ENCODE results near the gene LRRTM1. TPM values are rescaled to one million over a fixed set of nuclear protein-coding genes. Genes with fewer than 3 reads are reported as not detected.

The LRRTM1 gene
- polyA plus RNA-seq, 1 donor from 2014 or later, result 0.61 TPM

DNA sequence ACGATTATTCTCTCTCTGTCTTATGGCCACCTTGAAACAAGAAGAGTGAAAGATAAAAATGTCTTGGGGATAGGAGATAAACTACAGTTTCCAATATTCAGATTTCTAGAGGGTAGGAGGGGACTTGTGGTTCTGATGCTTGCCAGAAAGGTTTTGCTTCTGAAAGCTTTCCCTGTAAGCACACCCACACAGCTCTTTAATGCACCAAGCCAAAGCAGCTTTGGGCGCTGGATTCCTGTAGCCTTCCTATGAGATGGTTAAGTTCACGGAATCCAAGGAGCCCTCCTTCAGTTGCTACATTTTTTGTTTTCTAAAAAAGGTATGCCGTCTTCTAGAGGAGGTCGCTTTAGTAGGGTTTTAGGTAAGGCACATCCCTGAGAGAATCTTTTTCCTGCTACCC is 4.9 kb downstream of the LRRTM1 start:
- no peak for TF ChIP-seq EZH2 (IDR thresholded peaks at IDR 0.05; ENCODE audit: borderline replicate concordance, insufficient read depth, low read length, poor library complexity, severe bottlenecking)
- TF ChIP-seq MXI1 (conservative IDR thresholded peaks at IDR 0.05; ENCODE audit: poor library complexity, severe bottlenecking), result no peak
- TF ChIP-seq, protein P1, sequence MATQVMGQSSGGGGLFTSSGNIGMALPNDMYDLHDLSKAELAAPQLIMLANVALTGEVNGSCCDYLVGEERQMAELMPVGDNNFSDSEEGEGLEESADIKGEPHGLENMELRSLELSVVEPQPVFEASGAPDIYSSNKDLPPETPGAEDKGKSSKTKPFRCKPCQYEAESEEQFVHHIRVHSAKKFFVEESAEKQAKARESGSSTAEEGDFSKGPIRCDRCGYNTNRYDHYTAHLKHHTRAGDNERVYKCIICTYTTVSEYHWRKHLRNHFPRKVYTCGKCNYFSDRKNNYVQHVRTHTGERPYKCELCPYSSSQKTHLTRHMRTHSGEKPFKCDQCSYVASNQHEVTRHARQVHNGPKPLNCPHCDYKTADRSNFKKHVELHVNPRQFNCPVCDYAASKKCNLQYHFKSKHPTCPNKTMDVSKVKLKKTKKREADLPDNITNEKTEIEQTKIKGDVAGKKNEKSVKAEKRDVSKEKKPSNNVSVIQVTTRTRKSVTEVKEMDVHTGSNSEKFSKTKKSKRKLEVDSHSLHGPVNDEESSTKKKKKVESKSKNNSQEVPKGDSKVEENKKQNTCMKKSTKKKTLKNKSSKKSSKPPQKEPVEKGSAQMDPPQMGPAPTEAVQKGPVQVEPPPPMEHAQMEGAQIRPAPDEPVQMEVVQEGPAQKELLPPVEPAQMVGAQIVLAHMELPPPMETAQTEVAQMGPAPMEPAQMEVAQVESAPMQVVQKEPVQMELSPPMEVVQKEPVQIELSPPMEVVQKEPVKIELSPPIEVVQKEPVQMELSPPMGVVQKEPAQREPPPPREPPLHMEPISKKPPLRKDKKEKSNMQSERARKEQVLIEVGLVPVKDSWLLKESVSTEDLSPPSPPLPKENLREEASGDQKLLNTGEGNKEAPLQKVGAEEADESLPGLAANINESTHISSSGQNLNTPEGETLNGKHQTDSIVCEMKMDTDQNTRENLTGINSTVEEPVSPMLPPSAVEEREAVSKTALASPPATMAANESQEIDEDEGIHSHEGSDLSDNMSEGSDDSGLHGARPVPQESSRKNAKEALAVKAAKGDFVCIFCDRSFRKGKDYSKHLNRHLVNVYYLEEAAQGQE (IDR thresholded peaks at IDR 0.05; ENCODE audit: borderline replicate concordance), result no peak
- no peak for TF ChIP-seq RAD21 (conservative IDR thresholded peaks at IDR 0.05)
- no peak for TF ChIP-seq EP300 (conservative IDR thresholded peaks at IDR 0.05; ENCODE audit: poor library complexity, severe bottlenecking)
- TF ChIP-seq TAF1 (IDR thresholded peaks at IDR 0.05; ENCODE audit: low read depth), result no peak
- TF ChIP-seq, protein P2, sequence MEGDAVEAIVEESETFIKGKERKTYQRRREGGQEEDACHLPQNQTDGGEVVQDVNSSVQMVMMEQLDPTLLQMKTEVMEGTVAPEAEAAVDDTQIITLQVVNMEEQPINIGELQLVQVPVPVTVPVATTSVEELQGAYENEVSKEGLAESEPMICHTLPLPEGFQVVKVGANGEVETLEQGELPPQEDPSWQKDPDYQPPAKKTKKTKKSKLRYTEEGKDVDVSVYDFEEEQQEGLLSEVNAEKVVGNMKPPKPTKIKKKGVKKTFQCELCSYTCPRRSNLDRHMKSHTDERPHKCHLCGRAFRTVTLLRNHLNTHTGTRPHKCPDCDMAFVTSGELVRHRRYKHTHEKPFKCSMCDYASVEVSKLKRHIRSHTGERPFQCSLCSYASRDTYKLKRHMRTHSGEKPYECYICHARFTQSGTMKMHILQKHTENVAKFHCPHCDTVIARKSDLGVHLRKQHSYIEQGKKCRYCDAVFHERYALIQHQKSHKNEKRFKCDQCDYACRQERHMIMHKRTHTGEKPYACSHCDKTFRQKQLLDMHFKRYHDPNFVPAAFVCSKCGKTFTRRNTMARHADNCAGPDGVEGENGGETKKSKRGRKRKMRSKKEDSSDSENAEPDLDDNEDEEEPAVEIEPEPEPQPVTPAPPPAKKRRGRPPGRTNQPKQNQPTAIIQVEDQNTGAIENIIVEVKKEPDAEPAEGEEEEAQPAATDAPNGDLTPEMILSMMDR (IDR thresholded peaks at IDR 0.05; ENCODE audit: poor library complexity, severe bottlenecking), result no peak
- no peak for TF ChIP-seq POLR2AphosphoS5 (IDR thresholded peaks at IDR 0.05)
- Histone ChIP-seq H3K9ac (ENCODE audit: low read length) (no peak overlapping the region), H3K4me2 (ENCODE audit: low read length) (no peak overlapping the region), H2AFZ (ENCODE audit: low read depth, low read length) (no peak overlapping the region), H3K27ac (ENCODE audit: low read length) (no peak overlapping the region), H3K27me3 (ENCODE audit: insufficient read depth, low read depth, low read length) (peaks cover 43% of the 10 kb centered on the region), H3K79me2 (replicated peaks; ENCODE audit: insufficient read depth, low read length) (no peaks in the 10 kb centered on the region), H3K9me3 (ENCODE audit: low read length) (no peaks in the 10 kb centered on the region), H3K4me3 (ENCODE audit: low read length) (no peak overlapping the region), H4K20me1 (ENCODE audit: insufficient read depth) (no peaks in the 10 kb centered on the region), H3F3A (ENCODE audit: insufficient read depth, low read length, poor library complexity, severe bottlenecking) (no peaks in the 10 kb centered on the region), H3K36me3 (ENCODE audit: insufficient read depth, low read length) (no peaks in the 10 kb centered on the region), H3K9me2 (ENCODE audit: insufficient read depth, low read length) (no peaks in the 10 kb centered on the region)

DNA sequence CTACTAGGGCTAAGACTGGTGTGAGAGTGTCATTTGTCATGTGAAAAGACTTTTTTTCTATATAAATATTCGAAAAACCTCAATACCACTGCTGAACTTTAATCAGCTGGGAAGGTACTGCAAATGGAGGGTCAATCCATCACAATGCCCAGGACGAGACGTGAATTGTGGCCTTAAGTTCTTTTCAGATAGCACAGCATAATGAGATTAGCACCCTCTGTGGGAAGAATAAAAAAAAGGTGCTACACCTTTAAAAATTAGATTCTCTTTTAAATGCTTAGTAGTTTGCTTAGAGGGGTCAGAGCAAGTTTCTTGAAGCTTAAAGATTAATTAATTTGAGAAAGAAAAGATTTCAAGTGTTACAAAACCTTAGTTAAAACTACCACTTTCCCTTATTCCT is 5.6 kb downstream of the LRRTM1 start:
- no peaks in the 10 kb centered on the region for H3K79me2 ChIP-seq (replicated peaks; ENCODE audit: insufficient read depth, low read length)
- TF ChIP-seq TAF1 (IDR thresholded peaks at IDR 0.05; ENCODE audit: low read depth) (no peak), RAD21 (conservative IDR thresholded peaks at IDR 0.05) (no peak), POLR2AphosphoS5 (IDR thresholded peaks at IDR 0.05) (no peak), EP300 (conservative IDR thresholded peaks at IDR 0.05; ENCODE audit: poor library complexity, severe bottlenecking) (no peak), MXI1 (conservative IDR thresholded peaks at IDR 0.05; ENCODE audit: poor library complexity, severe bottlenecking) (no peak)
- TF ChIP-seq, protein P2 (IDR thresholded peaks at IDR 0.05; ENCODE audit: poor library complexity, severe bottlenecking), result no peak
- H3K36me3 ChIP-seq (ENCODE audit: insufficient read depth, low read length), result no peaks in the 10 kb centered on the region
- H3K9ac ChIP-seq (ENCODE audit: low read length), result no peak overlapping the region
- peaks cover 40% of the 10 kb centered on the region for H3K27me3 ChIP-seq (ENCODE audit: insufficient read depth, low read depth, low read length)
- no peaks in the 10 kb centered on the region for H4K20me1 ChIP-seq (ENCODE audit: insufficient read depth)
- H3K9me3 ChIP-seq (ENCODE audit: low read length), result no peaks in the 10 kb centered on the region
- H3K4me2 ChIP-seq (ENCODE audit: low read length), result no peak overlapping the region
- H3K9me2 ChIP-seq (ENCODE audit: insufficient read depth, low read length), result no peaks in the 10 kb centered on the region
- no peak overlapping the region for H3K27ac ChIP-seq (ENCODE audit: low read length)
- H3K4me3 ChIP-seq (ENCODE audit: low read length), result no peak overlapping the region
- no peak overlapping the region for H2AFZ ChIP-seq (ENCODE audit: low read depth, low read length)
- H3F3A ChIP-seq (ENCODE audit: insufficient read depth, low read length, poor library complexity, severe bottlenecking), result no peaks in the 10 kb centered on the region
